Pons (tissue), 1 donor: ENCODE data around the gene RHOH.
"Not testable (repeated sequence)": the region's sequence is repeated elsewhere in the genome, so short reads cannot be mapped to it uniquely, and the experiment has no call there.

Experiments used
- DNase-seq: peaks from one replicate; pipeline ENCODE4 v3.0.0-alpha.2; 2016; ENCODE audit warnings: low spot score

The RHOH gene

GRCh38 chr4:40196724-40197281, at the start of gene RHOH:
Gene RHOH, plus strand, starts transcription at chr4:40197031. Its CDS starts 46,356 bp downstream, at chr4:40243387.
- no peak for DNase-seq

- DNase-seq, result not testable (repeated sequence)
These were observed 49.3 kb upstream of the RHOH start for GRCh38 chr4:40147490-40147889.

GRCh38 chr4:40149960-40150385, 46.9 kb upstream of the RHOH start:
- DNase-seq, result peak; percentile 71

GRCh38 chr4:40150932-40151331, 45.9 kb upstream of the RHOH start:
- DNase-seq, result no peak

- no peak for DNase-seq
These were observed 44.2 kb upstream of the RHOH start for GRCh38 chr4:40152637-40153036.

GRCh38 chr4:40157436-40157835, 39.4 kb upstream of the RHOH start:
- DNase-seq, result no peak

- no peak for DNase-seq
These were observed 36.6 kb upstream of the RHOH start for GRCh38 chr4:40160258-40160657.

- no peak for DNase-seq
These were observed 32.4 kb upstream of the RHOH start for GRCh38 chr4:40164459-40164858.

GRCh38 chr4:40165916-40166315, 30.9 kb upstream of the RHOH start:
- DNase-seq, result no peak

- no peak for DNase-seq
These were observed 28.8 kb upstream of the RHOH start for GRCh38 chr4:40168070-40168469.

GRCh38 chr4:40170588-40170987, 26.2 kb upstream of the RHOH start:
- DNase-seq, result no peak

- no peak for DNase-seq
These were observed 23.4 kb upstream of the RHOH start for GRCh38 chr4:40173470-40173875.

- DNase-seq, result no peak
These were observed 20.2 kb upstream of the RHOH start for GRCh38 chr4:40176602-40177001.

GRCh38 chr4:40177591-40177990, 19.2 kb upstream of the RHOH start:
- DNase-seq, result no peak

- DNase-seq, result no peak
These were observed 18.2 kb upstream of the RHOH start for GRCh38 chr4:40178672-40179071.

- no peak for DNase-seq
These were observed 17.5 kb upstream of the RHOH start for GRCh38 chr4:40179360-40179759.

- no peak for DNase-seq
These were observed 16.5 kb upstream of the RHOH start for GRCh38 chr4:40180356-40180755.

GRCh38 chr4:40182001-40182400, 14.8 kb upstream of the RHOH start:
- DNase-seq, result no peak

- DNase-seq, result no peak
These were observed 13.9 kb upstream of the RHOH start for GRCh38 chr4:40182954-40183353.

- no peak for DNase-seq
These were observed 13.0 kb upstream of the RHOH start for GRCh38 chr4:40183615-40184411.

- no peak for DNase-seq
These were observed 10.8 kb upstream of the RHOH start for GRCh38 chr4:40185830-40186664.

GRCh38 chr4:40186665-40187014, 10.2 kb upstream of the RHOH start:
- DNase-seq, result no peak

GRCh38 chr4:40187386-40187906, 9.4 kb upstream of the RHOH start:
- no peak for DNase-seq
